Suprapubic skin (tissue), 4 donors: ENCODE data around the gene CNTRL. TPM values are rescaled to one million over a fixed set of nuclear protein-coding genes. Genes with fewer than 3 reads are reported as not detected.
"Not testable (repeated sequence)": the region's sequence is repeated elsewhere in the genome, so short reads cannot be mapped to it uniquely, and the experiment has no call there.

Source experiments
- DNase-seq, 2 donors: peaks; one replicate each; pipeline ENCODE4 v3.0.0-alpha.2; 2019; ENCODE audit warnings: low spot score in 2 of 2
- H3K27ac ChIP-seq: fragments of 200-600 bp; sonication (generic); one replicate; pipeline ENCODE4 v1.5.1; 2019
- H3K27me3 ChIP-seq: fragments of 200-600 bp; sonication (generic); one replicate; pipeline ENCODE4 v1.5.1; 2019
- H3K36me3 ChIP-seq: fragments of 200-600 bp; sonication (generic); one replicate; pipeline ENCODE4 v1.5.1; 2019
- H3K4me1 ChIP-seq: fragments of 200-600 bp; sonication (generic); one replicate; pipeline ENCODE4 v1.5.1; 2019
- H3K4me3 ChIP-seq: fragments of 200-600 bp; sonication (generic); one replicate; pipeline ENCODE4 v1.5.1; 2019; ENCODE audit warnings: mild to moderate bottlenecking
- H3K9me3 ChIP-seq: fragments of 200-600 bp; sonication (generic); one replicate; pipeline ENCODE4 v1.5.1; 2019
- CTCF ChIP-seq, 2 donors: fragments of 200-600 bp in 1 of 2; fragments of 450-650 bp in 1 of 2; sonication (generic) in 1 of 2; IDR thresholded peaks; one replicate each; pipeline ENCODE4 v1.5.1; 2016 to 2019; ENCODE audit warnings: antibody characterized with exemption in 2 of 2, mild to moderate bottlenecking in 1 of 2, moderate library complexity in 1 of 2
- EP300 ChIP-seq: sonication (generic); formaldehyde crosslinking; IDR thresholded peaks from one replicate; pipeline ENCODE4 v1.6.1; 2017; ENCODE audit warnings: antibody characterized with exemption
- POLR2A ChIP-seq, 2 donors: fragments of 450-650 bp; IDR thresholded peaks; one replicate each; pipeline ENCODE4 v1.6.1; 2017; ENCODE audit warnings: antibody characterized with exemption in 2 of 2, mild to moderate bottlenecking in 2 of 2, moderate library complexity in 2 of 2
- POLR2AphosphoS5 ChIP-seq, 3 donors: sonication (generic); formaldehyde crosslinking; IDR thresholded peaks; one replicate each; pipeline ENCODE4 v1.6.1; 2017; ENCODE audit warnings: antibody characterized with exemption in 3 of 3
- WGBS: methylation state at CpG from one replicate; pipeline ENCODE4 v1.1.5; 2018; 5-methylcytosine and 5-hydroxymethylcytosine counted together
- total RNA-seq, 4 donors: library from RNA; depleted of rRNA; stranded (reverse); fragments of >200 nt; gene quantifications; one replicate each; pipeline ENCODE4 v1.1.0, GENCODE V29; 2016

The CNTRL gene
- total RNA-seq, result 10 to 100 TPM in 3 of 4 donors, 1 to 10 TPM in 1; 6.4 to 24.6 (median 13.6) TPM

- under 1% methylated on average over 75 of the region's 85 CpGs for WGBS
- no peaks in the 10 kb centered on the region for H3K9me3 ChIP-seq
- TF ChIP-seq EP300, result no peak
- no peak for TF ChIP-seq CTCF (IDR thresholded peaks at IDR 0.05)
- peak in 2 of 3 donors; percentile 59 for TF ChIP-seq POLR2AphosphoS5 (IDR thresholded peaks at IDR 0.05)
- peak in 1 of 2 donors; percentile 24 for TF ChIP-seq POLR2A (IDR thresholded peaks at IDR 0.05)
- no peaks in the 10 kb centered on the region for H3K27me3 ChIP-seq
- peak within 1 kb of the TSS; percentile 91 for H3K27ac ChIP-seq
- H3K36me3 ChIP-seq, result no peaks in the 10 kb centered on the region
- peaks cover 29% of the 10 kb centered on the region for H3K4me1 ChIP-seq
- peak within 1 kb of the TSS; percentile 72 for H3K4me3 ChIP-seq
- DNase-seq, result peak; percentile 95
Observed at GRCh38 chr9:121074370-121075250, at the start of gene CNTRL. Gene CNTRL, plus strand, starts transcription at chr9:121074955. Its CDS starts 13,372 bp downstream, at chr9:121088327.

DNA sequence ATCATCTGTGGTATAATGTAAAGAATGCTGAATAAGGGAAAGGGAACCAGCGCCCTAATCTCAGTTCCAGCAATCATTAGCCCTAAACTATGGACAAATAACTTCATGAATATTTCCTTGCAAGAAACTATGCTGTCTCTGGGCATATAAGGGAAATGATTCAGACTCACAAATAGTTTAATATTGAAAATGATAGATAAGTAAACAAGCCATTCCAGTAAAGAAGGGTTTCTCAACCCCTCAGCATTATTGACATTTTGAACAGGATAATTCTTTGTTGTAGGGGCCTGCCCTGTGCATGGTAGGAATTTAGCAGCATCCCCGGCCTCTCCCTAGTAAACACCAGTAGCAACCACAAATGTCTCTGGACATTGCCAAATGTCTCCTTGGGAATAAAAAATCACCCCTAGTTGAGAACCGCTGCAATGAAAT lies 48.5 kb upstream of the CNTRL start:
- Histone ChIP-seq H3K4me1 (no peaks in the 10 kb centered on the region), H3K36me3 (no peaks in the 10 kb centered on the region), H3K27me3 (no peaks in the 10 kb centered on the region), H3K4me3 (no peak overlapping the region), H3K9me3 (no peaks in the 10 kb centered on the region), H3K27ac (no peak overlapping the region)
- 89% methylated on average over 3 of the region's 3 CpGs for WGBS
- TF ChIP-seq CTCF (IDR thresholded peaks at IDR 0.05) (no peak), EP300 (no peak), POLR2A (IDR thresholded peaks at IDR 0.05) (no peak), POLR2AphosphoS5 (IDR thresholded peaks at IDR 0.05) (no peak)
- DNase-seq, result no peak

DNA sequence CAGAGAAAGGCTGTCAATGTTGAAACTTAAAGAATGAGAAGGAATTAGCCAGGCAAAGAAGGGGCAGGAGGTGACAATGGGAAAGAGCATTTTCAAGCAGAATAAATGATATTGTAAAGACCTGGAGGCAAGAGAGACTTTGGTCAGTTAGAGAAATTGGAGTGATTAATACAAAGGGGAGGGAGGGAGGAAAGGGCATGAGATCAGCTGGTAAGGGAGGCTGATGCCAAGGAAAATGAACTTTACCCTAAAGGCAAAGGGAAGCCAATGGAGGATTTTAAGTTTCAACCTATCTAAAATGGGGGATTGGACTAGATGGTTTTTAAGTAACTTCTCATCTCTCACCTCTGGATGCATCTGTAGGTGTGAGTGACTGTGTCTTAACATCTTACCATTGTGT lies 48.0 kb upstream of the CNTRL start:
- DNase-seq, result no peak
- no peak overlapping the region for H3K27ac ChIP-seq
- TF ChIP-seq EP300 (no peak), POLR2A (IDR thresholded peaks at IDR 0.05) (no peak), POLR2AphosphoS5 (IDR thresholded peaks at IDR 0.05) (no peak), CTCF (IDR thresholded peaks at IDR 0.05) (no peak)
- no peaks in the 10 kb centered on the region for H3K9me3 ChIP-seq
- H3K36me3 ChIP-seq, result no peaks in the 10 kb centered on the region
- H3K4me1 ChIP-seq, result no peaks in the 10 kb centered on the region
- H3K4me3 ChIP-seq, result no peak overlapping the region
- no peaks in the 10 kb centered on the region for H3K27me3 ChIP-seq

- WGBS, result 72% methylated on average over 4 of the region's 4 CpGs
- H3K27ac ChIP-seq, H3K36me3 ChIP-seq, H3K27me3 ChIP-seq, H3K4me3 ChIP-seq, H3K9me3 ChIP-seq, H3K4me1 ChIP-seq, DNase-seq: not testable (repeated sequence)
Observed at GRCh38 chr9:121028285-121028684, 46.5 kb upstream of the CNTRL start.

GRCh38 chr9:121029469-121029868 lies 45.3 kb upstream of the CNTRL start:
- H3K4me1 ChIP-seq, result no peaks in the 10 kb centered on the region
- no peak for DNase-seq
- no peaks in the 10 kb centered on the region for H3K9me3 ChIP-seq
- no peaks in the 10 kb centered on the region for H3K36me3 ChIP-seq
- WGBS, result 82% methylated on average over 1 of the region's 1 CpG
- no peak overlapping the region for H3K27ac ChIP-seq
- no peak for TF ChIP-seq EP300
- no peak for TF ChIP-seq CTCF (IDR thresholded peaks at IDR 0.05)
- TF ChIP-seq POLR2A (IDR thresholded peaks at IDR 0.05), result no peak
- no peak for TF ChIP-seq POLR2AphosphoS5 (IDR thresholded peaks at IDR 0.05)
- H3K27me3 ChIP-seq, result no peaks in the 10 kb centered on the region
- no peak overlapping the region for H3K4me3 ChIP-seq
